Loucy (cell line): ENCODE results near the gene TMBIM4.

ENCODE experiments used
- H2AFZ ChIP-seq: fragments of 200-600 bp; sonication (generic); 2 replicates; pipeline ENCODE4 v1.6.0; 2016; ENCODE audit warnings: antibody characterized with exemption, mild to moderate bottlenecking, low read length, moderate library complexity
- H3F3A ChIP-seq: fragments of 200-600 bp; 2 replicates; pipeline ENCODE4 v1.6.0; 2016; ENCODE audit warnings: antibody characterized with exemption, low read depth, mild to moderate bottlenecking
- H3K27me3 ChIP-seq: fragments of 200-600 bp; sonication (generic); 2 replicates; pipeline ENCODE4 v1.6.1; 2014; ENCODE audit warnings: low read length, mild to moderate bottlenecking; ENCODE audit not compliant: insufficient read depth, poor library complexity, severe bottlenecking
- H3K36me3 ChIP-seq: fragments of 200-600 bp; sonication (generic); 2 replicates; pipeline ENCODE4 v1.6.1; 2016; ENCODE audit warnings: low read length; ENCODE audit not compliant: insufficient read depth
- H3K4me1 ChIP-seq: fragments of 200-600 bp; sonication (generic); 2 replicates; pipeline ENCODE4 v1.5.1; 2014; ENCODE audit warnings: low read length, mild to moderate bottlenecking; ENCODE audit not compliant: insufficient read depth, poor library complexity, severe bottlenecking
- H3K4me2 ChIP-seq: fragments of 200-600 bp; sonication (generic); 2 replicates; pipeline ENCODE4 v1.6.0; 2014; ENCODE audit warnings: antibody characterized with exemption, low read length, low read depth, mild to moderate bottlenecking; ENCODE audit not compliant: poor library complexity, severe bottlenecking
- H3K4me3 ChIP-seq: fragments of 200-600 bp; sonication (generic); 2 replicates; pipeline ENCODE4 v1.5.1; 2014; ENCODE audit warnings: low read length, mild to moderate bottlenecking, mixed read lengths; ENCODE audit not compliant: poor library complexity, severe bottlenecking
- H3K79me2 ChIP-seq: fragments of 200-600 bp; sonication (generic); 2 replicates; pipeline ENCODE4 v1.6.1; 2014; ENCODE audit warnings: low read length; ENCODE audit not compliant: insufficient read depth
- H3K9ac ChIP-seq: fragments of 200-600 bp; sonication (generic); 2 replicates; pipeline ENCODE4 v1.6.0; 2014; ENCODE audit warnings: mild to moderate bottlenecking, low read depth, low read length, moderate library complexity; ENCODE audit not compliant: poor library complexity, severe bottlenecking
- H3K9me2 ChIP-seq: fragments of 200-600 bp; sonication (generic); replicated peaks from 2 replicates; pipeline ENCODE4 v1.6.1; 2016; ENCODE audit warnings: low read depth, low read length, mixed read lengths
- H3K9me3 ChIP-seq: fragments of 200-600 bp; sonication (generic); 2 replicates; pipeline ENCODE4 v1.6.1; 2014; ENCODE audit warnings: mild to moderate bottlenecking, antibody characterized with exemption, low read length, low read depth; ENCODE audit not compliant: insufficient read depth
- H4K20me1 ChIP-seq: fragments of 200-600 bp; sonication (generic); 2 replicates; pipeline ENCODE4 v1.6.0; 2014; ENCODE audit warnings: antibody characterized with exemption, low read length, mild to moderate bottlenecking; ENCODE audit not compliant: insufficient read depth, poor library complexity, severe bottlenecking
- CTCF ChIP-seq: fragments of 200-600 bp; sonication (generic); conservative IDR thresholded peaks from 2 replicates; pipeline ENCODE4 v1.5.1; 2014; ENCODE audit warnings: mild to moderate bottlenecking, antibody characterized with exemption, low read length
- EZH2phosphoT487 ChIP-seq: fragments of 200-600 bp; IDR thresholded peaks from 2 replicates; pipeline ENCODE4 v1.6.1; 2018; ENCODE audit warnings: antibody characterized with exemption, mild to moderate bottlenecking, moderate library complexity, borderline replicate concordance

TMBIM4 gene

GRCh38 chr12:66191547-66192126 lies 21.8 kb upstream of the TMBIM4 start:
- Histone ChIP-seq H3K27me3 (no peaks in the 10 kb centered on the region), H3K79me2 (no peaks in the 10 kb centered on the region), H3F3A (no peaks in the 10 kb centered on the region), H3K4me3 (no peak overlapping the region), H3K9ac (no peak overlapping the region), H3K9me3 (no peaks in the 10 kb centered on the region), H2AFZ (no peak overlapping the region), H3K4me2 (no peak overlapping the region), H3K36me3 (no peaks in the 10 kb centered on the region), H3K9me2 (no peaks in the 10 kb centered on the region), H3K4me1 (no peaks in the 10 kb centered on the region), H4K20me1 (no peaks in the 10 kb centered on the region)
- TF ChIP-seq CTCF (no peak), EZH2phosphoT487 (no peak)

GRCh38 chr12:66190519-66191370 lies 20.9 kb upstream of the TMBIM4 start:
- H3K79me2 ChIP-seq, result no peaks in the 10 kb centered on the region
- no peaks in the 10 kb centered on the region for H3K4me1 ChIP-seq
- H3K27me3 ChIP-seq, result no peaks in the 10 kb centered on the region
- no peaks in the 10 kb centered on the region for H3K36me3 ChIP-seq
- no peaks in the 10 kb centered on the region for H3K9me3 ChIP-seq
- H3K9ac ChIP-seq, result no peak overlapping the region
- no peaks in the 10 kb centered on the region for H3F3A ChIP-seq
- no peaks in the 10 kb centered on the region for H4K20me1 ChIP-seq
- no peaks in the 10 kb centered on the region for H3K9me2 ChIP-seq
- H2AFZ ChIP-seq, result no peak overlapping the region
- no peak overlapping the region for H3K4me3 ChIP-seq
- TF ChIP-seq EZH2phosphoT487 (no peak), CTCF (no peak)
- no peak overlapping the region for H3K4me2 ChIP-seq

- Histone ChIP-seq H2AFZ (no peak overlapping the region), H3K79me2 (no peaks in the 10 kb centered on the region), H3K9me3 (no peaks in the 10 kb centered on the region), H3K4me3 (no peak overlapping the region), H3K27me3 (no peaks in the 10 kb centered on the region), H3K36me3 (no peaks in the 10 kb centered on the region), H3K4me2 (no peak overlapping the region), H4K20me1 (no peaks in the 10 kb centered on the region), H3F3A (no peaks in the 10 kb centered on the region), H3K9ac (no peak overlapping the region), H3K9me2 (no peaks in the 10 kb centered on the region), H3K4me1 (no peaks in the 10 kb centered on the region)
- TF ChIP-seq CTCF, result no peak
- no peak for TF ChIP-seq EZH2phosphoT487
Observed at GRCh38 chr12:66189889-66190288, 20.1 kb upstream of the TMBIM4 start.
